NCI-H774 (cell line): ENCODE measurements around the gene SMG5.

Experiments
- DNase-seq: peaks from one replicate; lab custom pipeline; 2025; lab: John Stamatoyannopoulos, UW

SMG5 gene

DNA sequence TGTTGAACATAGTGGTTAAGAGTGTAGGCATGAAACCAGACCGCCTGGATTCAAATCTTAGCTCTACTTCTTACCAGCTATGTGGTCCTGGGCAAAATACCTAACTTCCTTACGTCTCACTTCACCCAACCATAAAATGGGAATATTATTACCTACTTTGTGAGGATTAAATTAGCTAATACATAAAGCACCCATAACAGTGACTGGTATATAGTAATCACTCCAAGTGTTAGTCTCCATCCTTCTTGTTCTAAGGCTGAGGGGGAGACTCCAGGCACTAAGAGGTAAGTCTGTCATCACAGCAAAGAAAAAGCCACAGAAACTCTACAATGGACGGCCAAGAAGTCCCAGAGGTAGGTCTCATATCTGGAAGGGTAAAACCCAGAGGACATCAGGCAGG is 2.8 kb downstream of the SMG5 start:
- DNase-seq, result no peak

DNA sequence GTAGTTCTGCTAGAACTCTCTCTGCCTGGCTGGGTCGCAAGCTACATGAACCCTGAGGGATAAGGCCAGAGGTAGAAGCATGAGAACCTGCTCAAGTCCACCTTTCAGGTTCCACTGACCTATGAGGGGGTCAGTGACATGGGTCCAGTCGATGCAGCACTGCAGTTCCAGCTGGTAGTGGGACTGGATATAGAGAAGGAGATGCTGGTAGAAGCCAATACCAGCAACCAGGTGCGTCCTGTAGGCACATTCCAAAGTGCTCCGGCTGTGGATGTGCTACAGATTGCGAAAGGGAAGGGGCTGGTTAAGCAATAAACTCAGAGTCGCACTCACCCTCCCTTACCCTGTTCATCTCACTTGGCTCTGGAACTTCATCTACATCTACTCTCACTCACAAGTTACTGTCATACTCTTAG is 5.7 kb downstream of the SMG5 start:
- no peak for DNase-seq

DNA sequence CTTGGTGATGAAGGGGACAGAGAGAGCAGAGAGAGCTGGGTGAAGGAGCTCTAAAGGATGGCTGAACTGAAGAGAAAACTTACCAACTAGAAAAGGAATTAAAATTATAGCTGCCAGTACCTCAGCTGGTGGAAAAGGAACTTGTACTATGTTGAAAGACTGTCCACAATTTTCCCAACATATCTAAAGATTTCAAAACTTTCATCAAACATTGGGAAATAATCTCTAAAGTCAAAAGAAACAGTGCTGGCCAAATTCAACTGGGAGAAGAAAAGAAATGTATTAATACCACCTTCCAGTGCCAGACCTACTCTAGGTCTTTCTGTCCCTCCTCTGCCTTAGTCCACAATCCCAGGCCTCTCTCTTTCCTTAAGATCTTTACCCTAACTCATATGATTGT is 6.1 kb downstream of the SMG5 start:
- no peak for DNase-seq

DNA sequence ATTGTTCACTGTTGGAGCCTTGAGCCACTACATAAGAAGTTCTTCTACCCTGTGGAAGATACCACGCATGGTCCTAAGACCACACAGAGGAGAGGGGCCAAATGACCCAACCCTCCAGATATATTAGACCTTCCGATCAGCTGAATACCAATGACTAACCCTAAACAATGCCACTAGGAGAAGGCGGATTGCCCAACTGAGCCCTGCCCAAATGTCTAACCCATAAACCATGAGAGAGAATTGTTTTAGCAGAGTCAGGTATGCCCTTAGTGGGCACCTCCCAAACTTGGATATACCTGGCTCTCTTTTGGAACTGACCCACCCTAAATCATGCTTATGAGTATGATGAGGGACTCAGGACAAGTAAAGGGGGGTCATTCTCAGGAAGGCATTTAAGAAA is 12.3 kb downstream of the SMG5 start:
- no peak for DNase-seq

DNA sequence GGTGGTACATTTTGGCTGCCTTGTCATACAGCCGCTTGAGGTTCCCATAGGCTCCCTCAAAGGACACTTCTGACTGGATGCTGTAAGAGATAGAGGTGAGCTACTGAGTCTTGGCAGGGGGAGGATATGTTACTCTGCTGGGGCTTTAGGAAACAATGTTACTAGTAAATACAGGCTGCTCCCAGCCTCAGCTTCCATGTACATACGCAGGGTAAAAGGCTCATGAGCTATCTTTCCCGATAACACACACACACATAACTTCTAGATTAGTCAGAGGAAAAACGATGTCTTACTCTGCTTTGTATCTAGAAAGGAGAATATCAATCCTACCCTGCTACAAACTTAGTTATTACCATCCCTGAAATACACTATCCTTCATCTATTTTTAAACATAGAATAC is 14.3 kb downstream of the SMG5 start:
- no peak for DNase-seq

DNA sequence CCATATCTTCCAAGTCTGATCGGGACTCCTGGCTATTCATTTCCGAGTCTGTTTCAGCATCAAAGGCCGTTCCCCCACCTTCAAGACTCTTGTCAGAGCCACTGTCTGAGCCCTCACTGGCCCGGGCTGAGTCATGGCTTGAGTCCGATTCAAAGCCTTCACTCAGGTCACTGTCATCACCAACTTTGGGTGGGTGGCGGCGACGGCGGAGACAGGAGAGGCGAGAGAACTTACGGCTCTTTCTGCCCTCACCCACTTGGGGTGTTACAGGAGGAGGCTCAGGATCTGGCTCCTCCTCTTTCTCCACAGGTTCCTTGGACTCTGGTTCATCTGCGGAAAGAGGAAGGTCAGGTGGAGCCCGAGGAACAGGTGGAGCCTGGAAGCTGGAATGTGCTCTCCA is 16.6 kb downstream of the SMG5 start:
- DNase-seq, result no peak

DNA sequence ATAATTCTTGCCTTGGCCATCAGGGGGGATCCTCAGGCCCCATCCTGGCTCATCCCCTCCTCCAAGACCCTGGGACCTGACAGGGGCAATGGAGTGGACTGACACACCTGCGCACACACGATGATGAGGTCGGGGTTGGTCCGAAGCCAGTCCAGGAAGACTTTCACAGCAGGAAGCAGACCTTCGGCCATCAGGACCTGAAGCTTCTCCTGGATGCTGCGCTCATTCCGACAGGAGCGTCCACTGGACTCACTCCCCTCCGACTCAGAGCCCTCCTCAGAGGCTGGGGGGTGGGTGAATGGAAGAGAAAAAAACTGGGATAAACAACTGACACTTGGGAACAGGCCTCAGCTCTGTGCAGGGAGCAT is 19.4 kb downstream of the SMG5 start:
- DNase-seq, result no peak

DNA sequence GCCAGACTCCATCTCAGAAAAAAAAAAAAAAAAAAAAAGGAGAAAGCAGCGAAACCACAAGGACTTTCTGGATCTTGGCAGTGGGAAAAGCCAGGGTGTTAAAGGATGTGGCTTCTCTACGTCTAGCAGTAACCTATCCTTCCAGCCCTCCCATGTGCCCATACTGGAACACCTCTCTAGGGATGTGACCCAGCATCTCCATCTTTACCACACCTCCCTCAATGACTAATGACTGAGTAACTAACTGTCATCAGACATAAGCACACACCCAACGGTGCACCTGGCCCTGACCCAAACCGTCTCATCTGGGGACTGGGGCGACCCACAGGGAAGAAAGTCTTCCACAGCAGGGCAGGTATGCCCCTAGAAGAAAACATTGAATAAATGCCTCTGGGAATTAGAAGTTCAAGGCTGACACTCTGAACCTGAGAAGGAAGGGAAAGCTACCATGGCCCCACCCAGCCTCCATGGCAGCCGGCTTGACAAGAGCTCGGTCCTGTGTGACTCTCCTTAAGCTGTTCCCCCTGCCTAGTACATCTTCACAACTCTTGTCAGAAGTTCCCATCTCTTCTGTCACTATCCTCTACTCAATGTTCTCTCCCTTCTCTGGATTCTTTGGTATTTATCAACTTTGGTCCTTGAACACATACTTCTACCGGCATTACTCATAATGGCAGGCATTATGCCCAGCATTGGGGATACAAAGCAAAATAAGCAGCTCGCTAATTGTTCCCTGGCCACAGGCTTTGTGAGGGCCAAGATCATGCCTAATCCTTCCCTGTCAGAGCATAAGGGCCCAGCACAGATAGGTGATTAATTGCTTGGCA is 20.0 kb downstream of the SMG5 start:
- DNase-seq, result no peak

DNA sequence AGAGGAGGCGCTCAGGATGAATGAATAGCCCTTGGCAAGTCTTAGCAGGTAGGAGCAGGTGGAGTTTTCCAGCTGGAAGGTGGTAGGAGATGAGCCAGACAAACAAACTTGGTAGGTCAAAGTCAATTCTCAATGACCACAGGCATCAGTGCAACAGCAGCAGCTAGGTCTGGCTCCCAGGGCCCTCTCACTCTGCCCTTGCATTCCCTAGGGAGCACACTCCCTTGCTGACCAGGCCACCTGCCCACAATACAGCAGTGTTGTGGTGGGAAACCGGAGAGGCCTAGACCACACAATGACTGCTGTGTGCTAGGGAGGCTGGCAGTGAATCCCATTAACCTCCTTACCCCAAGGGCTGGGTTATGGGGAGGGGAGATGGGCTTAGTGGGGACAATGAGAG is 21.7 kb downstream of the SMG5 start:
- DNase-seq, result no peak

DNA sequence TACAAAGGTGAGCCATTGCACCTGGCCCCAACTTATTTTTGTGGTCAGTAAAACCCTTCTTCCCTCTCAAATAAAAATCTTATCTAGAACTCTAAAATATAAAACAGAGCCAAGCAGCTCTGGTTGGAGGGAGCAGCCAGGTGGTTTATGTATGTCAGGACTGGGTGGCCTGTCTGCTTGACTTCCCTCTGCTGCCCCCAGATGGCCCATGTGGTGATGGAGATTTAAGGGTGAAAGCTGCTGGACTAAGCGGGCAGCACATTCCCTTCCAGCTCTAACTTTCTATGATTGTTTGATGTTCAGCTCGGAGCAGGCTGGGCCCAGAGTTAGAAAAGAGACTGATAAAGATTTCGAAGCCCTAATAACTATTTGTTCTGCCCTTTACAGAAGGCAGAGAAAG is 22.8 kb downstream of the SMG5 start:
- no peak for DNase-seq

DNA sequence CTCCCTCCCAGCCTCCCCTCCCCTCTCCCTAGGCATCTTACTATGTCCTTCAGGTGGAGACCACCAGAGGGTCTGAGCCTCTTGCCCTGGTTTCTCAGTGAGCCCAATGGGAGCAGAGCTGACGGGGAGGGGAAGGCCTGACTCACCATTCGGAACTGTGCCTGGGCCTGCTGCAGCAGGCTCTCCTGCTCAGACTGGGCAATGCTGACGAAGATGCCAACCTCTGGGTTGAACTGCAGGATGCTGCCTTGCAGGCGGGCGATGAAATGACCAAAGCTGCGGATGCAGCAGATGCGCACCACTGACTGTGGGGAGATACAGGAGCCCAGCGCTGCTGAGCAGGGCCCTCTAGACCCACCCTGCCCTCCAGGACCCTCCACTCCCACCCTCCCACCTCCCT is 23.8 kb downstream of the SMG5 start:
- DNase-seq, result no peak

DNA sequence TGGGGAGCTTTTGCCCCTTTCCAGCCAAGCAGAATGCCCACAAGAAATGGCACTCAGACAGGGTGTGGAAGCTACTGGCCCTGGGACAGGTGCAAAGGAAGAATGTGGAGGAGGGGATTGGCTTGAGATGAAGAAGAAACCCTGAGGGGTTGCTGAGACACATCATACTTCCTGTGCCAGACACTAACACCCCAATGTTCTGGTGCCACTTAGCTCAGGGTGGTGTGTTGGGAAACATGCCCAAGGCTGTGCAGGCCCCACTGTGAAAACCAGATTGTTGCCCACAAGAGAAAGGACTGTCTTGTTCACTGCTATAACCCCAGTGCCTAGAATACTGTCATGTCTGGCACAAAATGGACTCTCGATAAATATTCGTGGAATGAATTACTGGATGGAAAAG is 24.9 kb downstream of the SMG5 start:
- DNase-seq, result no peak

DNA sequence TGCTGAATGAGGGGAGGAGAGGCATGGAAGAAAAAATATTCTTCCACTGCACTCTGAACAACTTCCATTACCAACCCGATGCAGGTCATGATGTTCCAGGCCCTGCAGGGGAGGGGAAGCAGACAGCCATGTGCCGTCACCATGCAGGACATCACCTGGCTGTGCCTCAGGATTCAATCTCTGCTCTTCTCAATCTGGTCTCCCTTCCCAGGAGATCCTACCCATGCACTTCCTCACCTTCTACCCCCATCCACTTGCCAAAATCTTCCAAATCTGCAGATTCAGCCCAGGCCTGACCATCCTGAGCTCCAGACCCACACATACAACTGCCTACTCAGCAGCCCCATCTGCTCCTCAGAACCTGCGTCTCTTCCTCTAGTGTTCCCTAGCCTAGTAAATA is 29.0 kb downstream of the SMG5 start:
- no peak for DNase-seq

DNA sequence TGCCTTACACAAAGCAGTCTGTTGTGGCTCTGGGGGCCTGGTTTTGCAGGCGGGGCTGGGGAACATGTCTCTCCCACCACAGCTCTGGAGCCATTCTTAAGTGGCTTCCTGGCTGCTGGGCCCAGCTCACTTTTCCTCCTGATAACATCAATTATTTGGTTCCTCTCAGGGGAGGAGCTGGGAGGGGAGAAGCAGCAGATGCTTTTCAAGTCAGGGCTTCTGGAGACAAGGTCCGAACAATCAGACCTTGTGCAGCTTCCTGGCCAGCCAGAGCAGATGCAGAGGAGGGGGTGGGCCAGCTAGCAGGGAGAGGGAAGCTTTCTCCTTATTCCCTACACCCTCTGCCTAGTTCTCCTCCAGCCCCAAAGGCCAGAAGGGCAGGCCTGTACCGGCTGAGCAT is 31.1 kb downstream of the SMG5 start:
- no peak for DNase-seq

DNA sequence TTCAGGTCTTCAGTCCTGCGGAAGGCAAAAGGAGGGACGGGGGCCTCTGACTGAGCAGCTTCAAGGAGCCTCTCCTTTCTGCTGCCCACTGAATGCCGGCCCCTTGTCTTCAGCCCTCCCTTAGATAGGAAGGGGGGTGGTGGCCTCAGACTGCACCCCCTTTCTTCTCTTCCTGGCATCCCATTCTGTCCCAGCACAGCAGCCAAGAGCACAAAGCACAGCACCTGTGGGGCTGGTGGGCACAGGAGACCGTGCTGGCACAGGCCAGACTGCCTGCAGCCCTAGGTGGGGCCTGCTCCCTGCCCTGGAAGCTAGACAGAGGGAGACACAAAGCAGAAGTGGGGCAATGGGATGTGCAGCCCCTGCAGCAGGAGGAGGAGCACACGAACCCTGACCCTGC is 33.0 kb downstream of the SMG5 start:
- no peak for DNase-seq

DNA sequence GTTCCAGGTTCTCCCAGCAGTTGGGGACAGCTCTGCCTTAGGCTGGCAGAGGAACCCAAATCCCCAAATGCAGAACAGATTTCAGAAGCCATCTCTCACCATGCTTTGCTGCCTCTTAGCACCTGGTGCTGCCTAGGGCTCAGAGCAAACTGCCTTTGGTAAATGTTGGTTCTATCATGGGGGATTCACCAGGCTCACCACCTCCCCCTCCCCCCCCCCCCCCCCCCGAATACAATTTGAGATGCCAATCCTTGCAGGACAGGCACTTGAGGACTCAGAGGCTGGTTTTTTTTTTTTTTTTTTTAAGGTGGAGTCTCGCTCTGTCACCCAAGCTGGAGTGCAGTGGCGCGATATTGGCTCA is 34.3 kb downstream of the SMG5 start:
- DNase-seq, result no peak

DNA sequence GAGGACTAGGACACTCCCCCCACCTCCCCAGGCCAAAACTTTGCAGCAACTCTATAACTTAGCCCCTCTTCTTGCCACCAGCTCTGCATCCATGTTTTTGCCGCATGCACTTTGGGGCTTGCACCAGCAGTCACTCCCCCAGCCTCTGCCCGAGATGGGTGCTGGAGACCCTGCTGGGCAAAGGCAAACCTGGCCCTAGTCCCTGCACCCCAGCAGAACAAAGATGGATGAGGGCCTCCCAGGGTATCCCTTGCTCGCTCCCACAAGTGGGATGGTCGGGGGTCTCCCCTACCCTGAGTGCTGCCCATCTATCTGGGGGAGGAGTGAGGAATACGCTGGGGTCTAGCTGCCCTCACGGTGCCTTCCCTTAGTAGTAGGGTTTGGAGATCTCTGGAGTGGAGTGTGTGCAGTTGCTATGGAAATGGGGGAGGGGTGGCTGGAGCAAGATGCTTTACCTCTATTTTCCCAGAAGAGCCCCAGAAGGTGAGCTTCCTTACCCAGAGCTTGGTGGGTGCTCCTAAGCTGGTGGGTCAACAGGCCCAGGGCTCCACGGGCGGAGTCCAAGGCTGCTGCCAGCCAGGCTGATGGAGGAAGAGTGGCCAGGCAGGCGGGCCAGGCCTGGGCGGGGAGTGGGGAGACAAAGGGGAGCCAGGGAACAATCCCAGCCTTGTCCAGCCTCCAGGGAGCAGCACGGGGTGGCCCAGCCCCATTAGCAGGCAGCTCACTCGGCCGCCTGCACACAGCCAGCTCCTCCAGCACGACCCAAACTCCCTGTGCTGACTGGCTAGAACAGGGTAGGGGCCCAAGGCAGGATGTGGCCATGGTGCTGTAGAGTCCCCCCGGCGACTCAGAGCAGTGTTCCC is 34.9 kb downstream of the SMG5 start, which contains the start of gene PAQR6:
PAQR6 (minus strand) TSS at position 597 of the 863 bp plus-strand sequence. CDS start 1,325 bp downstream, outside the sequence.
- DNase-seq, result no peak

DNA sequence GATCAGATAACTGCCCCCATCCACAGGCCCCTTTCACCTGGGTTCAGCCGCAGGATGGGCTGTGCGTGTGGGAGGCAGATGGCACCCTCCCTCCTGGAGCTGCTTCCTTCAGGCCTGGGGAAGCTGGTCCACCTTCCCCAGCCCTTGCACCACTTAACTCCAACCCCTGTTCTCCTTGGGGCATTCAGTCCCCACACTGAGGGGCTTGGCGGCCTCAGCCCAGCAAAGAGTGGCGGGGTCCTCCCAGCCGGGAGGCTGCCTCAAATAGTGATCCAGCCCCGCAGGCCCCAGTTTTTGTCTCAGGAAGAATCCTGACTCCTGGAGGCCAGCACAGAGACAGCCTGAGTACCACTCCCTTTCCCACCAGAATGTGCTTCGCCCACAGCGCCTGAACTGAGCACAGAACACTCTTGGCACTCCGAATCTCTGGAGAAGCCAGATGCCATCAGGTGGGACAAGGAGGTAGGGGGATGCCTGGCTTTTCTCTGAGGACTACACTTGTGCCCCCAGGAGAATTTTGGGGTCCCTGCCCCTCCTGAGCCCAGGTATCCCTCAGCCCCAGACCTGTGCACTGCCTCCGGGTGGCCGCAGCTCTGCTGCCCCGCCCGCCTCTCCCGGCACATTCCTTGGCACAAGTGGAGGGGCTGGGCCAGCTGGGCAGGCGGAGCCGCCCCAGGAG is 35.7 kb downstream of the SMG5 start:
- DNase-seq, result no peak

DNA sequence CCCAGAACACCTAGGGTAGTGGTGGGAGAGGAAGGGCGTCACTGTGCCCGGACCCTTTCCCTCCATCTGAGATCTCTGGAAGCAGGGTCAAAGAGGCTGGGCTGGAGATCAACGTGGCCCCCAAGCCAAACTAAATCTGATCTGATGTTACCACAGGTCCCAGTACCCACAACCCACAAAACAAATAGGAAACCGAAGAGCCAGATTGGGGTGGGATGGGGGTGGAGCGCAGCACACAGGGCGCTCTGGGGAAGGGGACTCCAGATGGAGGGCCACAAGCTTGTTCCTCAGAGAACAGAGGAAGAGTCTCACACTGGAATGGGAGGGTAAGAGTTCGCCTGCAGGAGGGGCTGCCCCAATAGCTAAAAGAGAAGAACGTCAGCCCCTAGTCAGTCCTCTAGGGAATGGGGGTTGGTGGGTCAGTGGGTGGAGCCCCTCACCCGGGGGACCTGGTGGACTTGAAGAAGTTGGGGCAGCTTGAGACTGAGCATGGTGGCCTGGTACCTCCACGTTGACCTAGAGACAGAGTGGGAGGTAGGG is 36.3 kb downstream of the SMG5 start:
- no peak for DNase-seq

DNA sequence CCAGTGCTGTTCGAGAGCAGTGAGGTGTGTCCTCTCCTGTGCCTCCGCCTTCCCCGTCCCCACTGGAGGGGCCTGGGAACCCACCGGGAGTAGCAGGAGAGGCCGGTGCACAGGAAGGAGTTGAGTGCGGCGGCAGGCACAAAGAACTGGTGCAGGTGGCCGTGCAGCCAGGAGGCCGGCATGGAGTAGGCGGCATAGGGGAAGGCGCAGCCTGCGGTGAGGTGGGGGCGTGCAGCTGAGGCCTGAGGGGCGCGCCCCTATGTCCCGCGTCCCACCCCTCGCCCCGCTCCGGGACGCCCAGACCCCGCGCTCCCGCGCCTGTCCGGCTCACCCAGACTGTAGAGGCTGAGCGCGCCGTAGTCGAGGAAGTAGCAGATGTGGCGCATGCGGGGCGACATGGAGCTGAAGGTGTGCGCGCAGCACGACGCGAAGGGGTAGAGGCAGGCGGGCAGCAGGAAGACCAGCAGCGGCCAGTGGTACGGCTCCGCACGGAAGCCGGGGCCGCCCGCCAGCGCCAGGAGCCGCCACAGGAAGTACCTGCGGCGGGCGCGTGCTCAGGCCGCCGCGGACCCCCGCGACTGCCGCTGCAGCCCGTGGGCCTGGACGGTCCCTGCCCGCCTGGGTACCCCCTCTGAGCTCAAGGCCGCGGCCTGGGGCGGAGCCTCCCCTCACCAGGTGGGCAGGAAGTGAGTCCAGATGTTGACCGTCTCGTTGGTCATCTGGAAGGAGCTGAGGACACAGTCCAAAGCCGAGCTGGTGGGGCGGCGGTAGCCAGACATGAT is 37.0 kb downstream of the SMG5 start:
- peak; percentile 30 for DNase-seq

DNA sequence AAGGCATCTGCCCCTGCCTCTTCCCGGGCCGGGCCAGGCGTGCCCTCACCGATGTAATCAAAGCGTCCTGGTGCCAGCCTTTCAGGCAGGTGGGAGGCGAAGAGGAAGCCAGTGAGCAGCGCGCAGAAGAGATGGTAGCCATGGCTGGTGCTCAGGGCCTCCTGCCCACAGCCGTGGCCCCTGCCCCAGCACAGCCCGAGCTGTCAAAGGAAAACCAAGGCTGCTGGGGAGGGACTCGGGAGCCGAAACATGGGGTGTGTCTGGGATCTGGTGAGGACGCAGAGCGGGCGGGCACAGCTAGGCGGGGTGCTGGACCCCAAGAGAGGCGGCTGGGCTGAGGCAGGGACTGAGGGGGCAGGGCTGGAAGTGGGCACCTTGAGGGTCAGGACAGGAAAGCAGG is 37.9 kb downstream of the SMG5 start:
- DNase-seq, result no peak

DNA sequence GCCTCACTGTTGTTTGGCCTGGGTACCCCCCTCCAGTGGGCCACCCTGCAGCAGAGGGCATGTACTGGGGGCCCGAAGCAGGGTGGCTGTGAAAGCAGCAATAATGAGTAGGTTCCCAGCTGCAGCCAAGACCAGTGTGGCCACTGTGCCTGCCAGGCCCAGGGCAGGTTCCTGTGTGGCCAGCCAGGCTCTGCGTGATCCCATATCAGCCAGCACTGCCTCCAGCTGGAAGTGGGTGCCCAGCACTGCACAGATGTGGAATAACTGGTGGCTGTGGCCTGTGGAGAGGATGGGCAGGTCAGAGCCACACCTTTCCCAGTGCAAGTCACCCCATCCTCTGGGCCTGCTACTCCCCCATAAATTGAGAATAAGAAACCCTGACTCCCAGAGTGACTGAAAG is 38.5 kb downstream of the SMG5 start:
- no peak for DNase-seq
